ENCODE results near the gene TTLL10.

TTLL10 gene

GRCh38 chr1:1240822-1241587, 67.3 kb downstream of the TTLL10 start:
- intact Hi-C loops (cut with DNase I; ENCODE audit: low total_unique reads), result no loop called here
- no peak overlapping the region for H3K27ac ChIP-seq
- peaks cover 0 to 55% of the 10 kb centered on the region in 2 donors for H3K27me3 ChIP-seq
- peaks cover 0 to 12% (median 5%) of the 10 kb centered on the region in 3 donors for H3K36me3 ChIP-seq
- H3K4me3 ChIP-seq, result no peak overlapping the region
- no peaks in the 10 kb centered on the region for H3K9me3 ChIP-seq
- no peak for DNase-seq
- no peak for TF ChIP-seq CTCF (IDR thresholded peaks at IDR 0.05)
- H3K4me1 ChIP-seq, result peaks cover 0 to 29% (median 0%) of the 10 kb centered on the region in 4 donors

- Histone ChIP-seq H3K4me1 (peaks cover 0 to 35% (median 4%) of the 10 kb centered on the region in 4 donors), H3K9me3 (no peaks in the 10 kb centered on the region), H3K27ac (no peak overlapping the region), H3K36me3 (peaks cover 0 to 12% (median 5%) of the 10 kb centered on the region in 3 donors), H3K27me3 (peaks cover 0 to 62% of the 10 kb centered on the region in 2 donors), H3K4me3 (no peak overlapping the region)
- DNase-seq, result no peak
- intact Hi-C loops (cut with DNase I; ENCODE audit: low total_unique reads), result no loop called here
- no peak for TF ChIP-seq CTCF (IDR thresholded peaks at IDR 0.05)
Measured at GRCh38 chr1:1241588-1242219, 68.0 kb downstream of the TTLL10 start.

- peaks cover 0 to 63% of the 10 kb centered on the region in 2 donors for H3K27me3 ChIP-seq
Measured at GRCh38 chr1:1242461-1243265, 69.0 kb downstream of the TTLL10 start.

GRCh38 chr1:1243266-1243660, 69.6 kb downstream of the TTLL10 start:
- Histone ChIP-seq H3K27ac (no peak overlapping the region), H3K27me3 (peaks cover 0 to 63% of the 10 kb centered on the region in 2 donors), H3K4me3 (no peak overlapping the region), H3K9me3 (no peaks in the 10 kb centered on the region), H3K4me1 (peaks cover 0 to 33% (median 5%) of the 10 kb centered on the region in 4 donors), H3K36me3 (peaks cover 0 to 12% (median 5%) of the 10 kb centered on the region in 3 donors)
- TF ChIP-seq CTCF (IDR thresholded peaks at IDR 0.05), result no peak
- intact Hi-C loops (cut with DNase I; ENCODE audit: low total_unique reads), result no loop called here
- no peak for DNase-seq

More at GRCh38 chr1:1242461-1243265, 69.0 kb downstream of the TTLL10 start:
- H3K4me1 ChIP-seq, result peaks cover 0 to 38% (median 5%) of the 10 kb centered on the region in 4 donors
- DNase-seq, result no peak
- no peaks in the 10 kb centered on the region for H3K9me3 ChIP-seq
- peaks cover 0 to 12% (median 5%) of the 10 kb centered on the region in 3 donors for H3K36me3 ChIP-seq
- no peak overlapping the region for H3K4me3 ChIP-seq
- no peak overlapping the region for H3K27ac ChIP-seq
- no peak for TF ChIP-seq CTCF (IDR thresholded peaks at IDR 0.05)
- intact Hi-C loops (cut with DNase I; ENCODE audit: low total_unique reads), result no loop called here

- Histone ChIP-seq H3K27me3 (peaks cover 0 to 61% of the 10 kb centered on the region in 2 donors), H3K9me3 (no peaks in the 10 kb centered on the region), H3K4me1 (peaks cover 0 to 27% (median 5%) of the 10 kb centered on the region in 4 donors), H3K4me3 (no peak overlapping the region), H3K36me3 (peaks cover 0 to 12% (median 5%) of the 10 kb centered on the region in 3 donors), H3K27ac (no peak overlapping the region)
- TF ChIP-seq CTCF (IDR thresholded peaks at IDR 0.05), result no peak
- intact Hi-C loops (cut with DNase I; ENCODE audit: low total_unique reads), result no loop called here
- no peak for DNase-seq
Measured at GRCh38 chr1:1243807-1244191, 70.1 kb downstream of the TTLL10 start.

Measured in tibial artery (tissue), 4 donors.